HCT116 (cell line): ENCODE data around the gene AK6. TPM values are rescaled to one million over a fixed set of nuclear protein-coding genes. Genes with fewer than 3 reads are reported as not detected.

Experiments
- ATAC-seq: fragments of 200-7000 bp; cut with Tn5 transposase; 2 replicates; pipeline ENCODE4 v1.9.1; 2020; ENCODE audit warnings: mild to moderate bottlenecking, moderate library complexity
- BruUV-seq: library from RNA; stranded (reverse); fragments of 400-500 nt; replicated peaks from 2 replicates; lab custom pipeline; 2021; lab: Mats Ljungman, UMichigan
- CTCF ChIA-PET: fragments of 300-600 bp; sonication (Branson Sonifier 250); formaldehyde crosslinking; loops from one replicate; lab custom pipeline; 2021; ENCODE audit warnings: antibody characterized with exemption; lab: Charles Lee
- POLR2A ChIA-PET: fragments of 300-600, 350-600 bp; sonication (Branson Sonifier 250); formaldehyde crosslinking; loops from one replicate; lab custom pipeline; 2021; ENCODE audit warnings: antibody characterized with exemption; lab: Charles Lee
- RAD21 ChIA-PET, 2 experiments: fragments of 300-600 bp; sonication (Branson Sonifier 250); formaldehyde crosslinking; loops; one replicate each; lab custom pipeline; 2023; ENCODE audit warnings: low total read pairs in 2 of 2; ENCODE audit not compliant: uncharacterized antibody in 2 of 2, unreplicated experiment in 2 of 2, low non-redundant PET in 1 of 2; lab: Charles Lee
- DNase-seq: peaks from one replicate; pipeline ENCODE4 v3.0.0-alpha.2; 2010; ENCODE audit warnings: low read depth, low spot score
- H2AFZ ChIP-seq: fragments of 200-600 bp; shearing (Covaris generic), sonication (generic); 2 replicates; pipeline ENCODE4 v1.6.1; 2017; ENCODE audit warnings: low read depth, mixed run types, mixed read lengths, antibody characterized with exemption, low read length; ENCODE audit not compliant: poor library complexity, severe bottlenecking
- H3K27ac ChIP-seq: 2 replicates; pipeline ENCODE4 v1.5.1; 2012; ENCODE audit warnings: low read depth, low read length
- H3K27me3 ChIP-seq: fragments of 200-600 bp; sonication (generic); 2 replicates; pipeline ENCODE4 v1.6.1; 2016; ENCODE audit warnings: mixed run types, low read length, mixed read lengths; ENCODE audit not compliant: insufficient read depth
- H3K36me3 ChIP-seq, 2 experiments: fragments of 200-500 bp in 1 of 2; fragments of 200-600 bp in 1 of 2; sonication (Bioruptor generic) in 1 of 2; sonication (generic) in 1 of 2; 2 replicates each; pipeline versions ENCODE4 v1.5.1 to v1.6.1; 2014 to 2016; ENCODE audit warnings: low read length in 2 of 2, inconsistent platforms in 1 of 2, mixed read lengths in 1 of 2, mixed run types in 1 of 2; ENCODE audit not compliant: insufficient read depth in 2 of 2, control insufficient read depth in 1 of 2
- H3K4me1 ChIP-seq, 2 experiments: fragments of 200-600 bp in 1 of 2; sonication (generic) in 1 of 2; 2 replicates each; pipeline versions ENCODE4 v1.5.1 to v1.6.1; 2012 to 2017; ENCODE audit warnings: low read length in 2 of 2, inconsistent platforms in 1 of 2, mild to moderate bottlenecking in 1 of 2, mixed read lengths in 1 of 2, mixed run types in 1 of 2, moderate library complexity in 1 of 2; ENCODE audit not compliant: insufficient read depth in 2 of 2, control insufficient read depth in 1 of 2
- H3K4me2 ChIP-seq: fragments of 200-600 bp; sonication (generic); 2 replicates; pipeline ENCODE4 v1.6.1; 2017; ENCODE audit warnings: mixed run types, low read length, mixed read lengths
- H3K4me3 ChIP-seq, 2 experiments: fragments of 200-600 bp in 1 of 2; sonication (generic) in 1 of 2; replicated peaks in 1 of 2; 2 replicates each; pipeline ENCODE4 v1.5.1; 2011 to 2016; ENCODE audit warnings: low read length in 2 of 2, control low read depth in 1 of 2, low read depth in 1 of 2, mild to moderate bottlenecking in 1 of 2, mixed read lengths in 1 of 2, mixed run types in 1 of 2
- H3K79me2 ChIP-seq: fragments of 200-600 bp; sonication (generic); 2 replicates; pipeline ENCODE4 v1.6.1; 2017; ENCODE audit warnings: mild to moderate bottlenecking, mixed run types, low read length, moderate library complexity, mixed read lengths; ENCODE audit not compliant: insufficient read depth
- H3K9ac ChIP-seq: fragments of 200-600 bp; sonication (generic); 2 replicates; pipeline ENCODE4 v1.6.1; 2016; ENCODE audit warnings: low read length, mixed read lengths
- H3K9me2 ChIP-seq: fragments of 200-600 bp; sonication (generic), shearing (Covaris generic); 2 replicates; pipeline ENCODE4 v1.6.1; 2017; ENCODE audit warnings: mixed run types, mild to moderate bottlenecking, moderate library complexity; ENCODE audit not compliant: insufficient read depth
- H3K9me3 ChIP-seq, 2 experiments: fragments of 200-500 bp in 1 of 2; fragments of 200-600 bp in 1 of 2; sonication (Bioruptor generic) in 1 of 2; sonication (generic) in 1 of 2; 2 replicates each; pipeline ENCODE4 v1.6.1; 2014 to 2017; ENCODE audit warnings: low read length in 2 of 2, mixed read lengths in 2 of 2, inconsistent platforms in 1 of 2, low read depth in 1 of 2, mild to moderate bottlenecking in 1 of 2, mixed run types in 1 of 2, moderate library complexity in 1 of 2; ENCODE audit not compliant: control insufficient read depth in 1 of 2, insufficient read depth in 1 of 2
- H4K20me1 ChIP-seq: fragments of 200-600 bp; sonication (generic), shearing (Covaris generic); 2 replicates; pipeline ENCODE4 v1.6.1; 2017; ENCODE audit warnings: mixed run types, mild to moderate bottlenecking, moderate library complexity; ENCODE audit not compliant: insufficient read depth
- CBX3 ChIP-seq: IDR thresholded peaks from 2 replicates; pipeline ENCODE4 v1.6.1; 2012; ENCODE audit warnings: low read depth
- EGR1 ChIP-seq: IDR thresholded peaks from 2 replicates; pipeline ENCODE4 v1.6.1; 2012; ENCODE audit warnings: low read depth
- EZH2phosphoT487 ChIP-seq: fragments of 200-600 bp; IDR thresholded peaks from 2 replicates; pipeline ENCODE4 v1.6.1; 2018; ENCODE audit warnings: antibody characterized with exemption, borderline replicate concordance
- RAD21 ChIP-seq: IDR thresholded peaks from 2 replicates; pipeline ENCODE4 v1.6.1; 2012; ENCODE audit warnings: low read depth, mild to moderate bottlenecking
- intact Hi-C: fragments of 100-400 bp; cut with micrococcal nuclease; formaldehyde crosslinking; loops from 2 replicates; pipeline ENCODE4 v1.10.0; 2022
- total RNA-seq: library from RNA; stranded (reverse); gene quantifications from one replicate; pipeline ENCODE4 v1.2.1, GENCODE V29; 2021; ENCODE audit not compliant: unreplicated experiment
- TF ChIP-seq, protein P1 (sequence below): IDR thresholded peaks from 2 replicates; pipeline ENCODE4 v1.6.1; 2012
- TF ChIP-seq, protein P2 (sequence below), 3 experiments: fragments of 200-600 bp in 1 of 3; sonication (generic) in 1 of 3; IDR thresholded peaks in 2 of 3; conservative IDR thresholded peaks in 1 of 3; 2 replicates each; pipeline ENCODE4 v1.5.1; 2012 to 2017; ENCODE audit warnings: low read depth in 2 of 3, low read length in 2 of 3, antibody characterized with exemption in 1 of 3, borderline replicate concordance in 1 of 3, control low read depth in 1 of 3, mild to moderate bottlenecking in 1 of 3, mixed read lengths in 1 of 3, mixed run types in 1 of 3, moderate library complexity in 1 of 3; ENCODE audit not compliant: insufficient read depth in 1 of 3

Gene AK6
- total RNA-seq, 1 experiment from 2014 or later = 33.4 TPM

GRCh38 chr5:69404659-69405330 is 35.5 kb upstream of the AK6 start (continued):
- TF ChIP-seq, protein P1, sequence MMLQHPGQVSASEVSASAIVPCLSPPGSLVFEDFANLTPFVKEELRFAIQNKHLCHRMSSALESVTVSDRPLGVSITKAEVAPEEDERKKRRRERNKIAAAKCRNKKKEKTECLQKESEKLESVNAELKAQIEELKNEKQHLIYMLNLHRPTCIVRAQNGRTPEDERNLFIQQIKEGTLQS = no peak
- TF ChIP-seq, protein P2, sequence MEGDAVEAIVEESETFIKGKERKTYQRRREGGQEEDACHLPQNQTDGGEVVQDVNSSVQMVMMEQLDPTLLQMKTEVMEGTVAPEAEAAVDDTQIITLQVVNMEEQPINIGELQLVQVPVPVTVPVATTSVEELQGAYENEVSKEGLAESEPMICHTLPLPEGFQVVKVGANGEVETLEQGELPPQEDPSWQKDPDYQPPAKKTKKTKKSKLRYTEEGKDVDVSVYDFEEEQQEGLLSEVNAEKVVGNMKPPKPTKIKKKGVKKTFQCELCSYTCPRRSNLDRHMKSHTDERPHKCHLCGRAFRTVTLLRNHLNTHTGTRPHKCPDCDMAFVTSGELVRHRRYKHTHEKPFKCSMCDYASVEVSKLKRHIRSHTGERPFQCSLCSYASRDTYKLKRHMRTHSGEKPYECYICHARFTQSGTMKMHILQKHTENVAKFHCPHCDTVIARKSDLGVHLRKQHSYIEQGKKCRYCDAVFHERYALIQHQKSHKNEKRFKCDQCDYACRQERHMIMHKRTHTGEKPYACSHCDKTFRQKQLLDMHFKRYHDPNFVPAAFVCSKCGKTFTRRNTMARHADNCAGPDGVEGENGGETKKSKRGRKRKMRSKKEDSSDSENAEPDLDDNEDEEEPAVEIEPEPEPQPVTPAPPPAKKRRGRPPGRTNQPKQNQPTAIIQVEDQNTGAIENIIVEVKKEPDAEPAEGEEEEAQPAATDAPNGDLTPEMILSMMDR (IDR thresholded peaks at IDR 0.05 in 2 of 3, conservative IDR thresholded peaks at IDR 0.05 in 1 of 3; ENCODE audit: borderline replicate concordance in 1 of 3, insufficient read depth in 1 of 3, low read depth in 2 of 3, low read length in 2 of 3) = no peak
- TF ChIP-seq CBX3 = no peak
- TF ChIP-seq EZH2phosphoT487 = no peak
- TF ChIP-seq RAD21 = no peak

- Histone ChIP-seq H3K9me2 (no peaks in the 10 kb centered on the region), H3K79me2 (no peaks in the 10 kb centered on the region), H3K9me3 (no peaks in the 10 kb centered on the region), H3K4me2 (no peak overlapping the region), H3K27ac (no peak overlapping the region), H3K36me3 (peaks cover 9 to 28% of the 10 kb centered on the region in 2 experiments), H2AFZ (no peak overlapping the region), H3K9ac (no peak overlapping the region), H4K20me1 (no peaks in the 10 kb centered on the region), H3K4me3 (no peak overlapping the region), H3K27me3 (no peaks in the 10 kb centered on the region), H3K4me1 (0 out of 4 replicates have a peak, but pooled peaks cover 0 to 3% of the 10 kb centered on the region in 2 experiments)
- DNase-seq = no peak
- ChIA-PET POLR2A (no interaction called here), CTCF (no interaction called here), RAD21 (no interaction called here)
- BruUV-seq = no TSS peak
- intact Hi-C loops = no loop called here
- TF ChIP-seq RAD21 (no peak), EGR1 (no peak)
- no peak for ATAC-seq
Observed at GRCh38 chr5:69378376-69378775, 9.1 kb upstream of the AK6 start.
